ENCODE results near the gene OVOL1. TPM values are rescaled to one million over a fixed set of nuclear protein-coding genes. Genes with fewer than 3 reads are reported as not detected.

The OVOL1 gene
- total and polyA plus RNA-seq, 2 donors (not counting 1 experiment from before 2014, with no cell fraction given), result 0.15 to 0.66 TPM

- Mint-ChIP-seq H3K4me3 (no peak overlapping the region), H3K27me3 (peaks cover 16% of the 10 kb centered on the region), H3K27ac (no peak overlapping the region), H3K4me1 (peaks cover 7% of the 10 kb centered on the region), H3K9me3 (ENCODE audit: insufficient read depth) (no peaks in the 10 kb centered on the region)
- no peak overlapping the region for H3K9ac ChIP-seq (ENCODE audit: low read length)
- peaks cover 0 to 38% (median 8%) of the 10 kb centered on the region in 4 experiments for H3K27me3 ChIP-seq (replicated peaks in 1 of 4; ENCODE audit: control extremely low read depth in 1 of 4, control insufficient read depth in 3 of 4, insufficient read depth in 4 of 4, low read length in 3 of 4)
- WGBS (ENCODE audit: insufficient coverage), result 64% methylated on average over 6 of the region's 9 CpGs
- POLR2A ChIA-PET, result no interaction called here
- H4K20me1 ChIP-seq (ENCODE audit: control insufficient read depth, insufficient read depth, low read length, poor library complexity, severe bottlenecking), result no peaks in the 10 kb centered on the region
- intact Hi-C loops (cut with micrococcal nuclease), result no loop called here
- peaks cover 0 to 2% (median 0%) of the 10 kb centered on the region in 3 donors for H3K9me3 ChIP-seq (ENCODE audit: control extremely low read depth in 1 of 3, control insufficient read depth in 2 of 3, insufficient read depth in 1 of 3, low read length in 2 of 3)
- no peak for DNase-seq
- no peak overlapping the region for H3K27ac ChIP-seq (ENCODE audit: low read length in 2 of 2)
- TF ChIP-seq EZH2 (IDR thresholded peaks at IDR 0.05; ENCODE audit: borderline replicate concordance, insufficient read depth, low read depth, low read length, poor library complexity, severe bottlenecking) (no peak), CTCF (IDR thresholded peaks at IDR 0.05) (no peak)
- H3K36me3 ChIP-seq (replicated peaks in 1 of 2; ENCODE audit: control extremely low read depth in 1 of 2, control insufficient read depth in 1 of 2, extremely low read depth in 1 of 2, insufficient read depth in 2 of 2, low read length in 1 of 2), result no peaks in the 10 kb centered on the region
- no peak overlapping the region for H3K4me3 ChIP-seq (ENCODE audit: control extremely low read depth in 1 of 5, extremely low read depth in 1 of 5, insufficient read depth in 1 of 5, low read depth in 2 of 5, low read length in 4 of 5)
- H3K79me2 ChIP-seq (ENCODE audit: control insufficient read depth, insufficient read depth, low read length), result no peaks in the 10 kb centered on the region
- ATAC-seq (ENCODE audit: low read depth), result peak; percentile 17
- H3K4me1 ChIP-seq (ENCODE audit: control insufficient read depth in 2 of 2, insufficient read depth in 2 of 2, low read length in 2 of 2), result peaks cover 0 to 2% of the 10 kb centered on the region in 2 donors
- CTCF ChIA-PET, result interaction anchor here (0.8 to 1.0 kb wide), 3 partner anchors 10 to 26 kb away, joined by 3 to 6 read pairs (median 5); no protein-coding TSS in a partner anchor
- H2AFZ ChIP-seq (ENCODE audit: insufficient read depth, low read depth, low read length, poor library complexity, severe bottlenecking), result no peak overlapping the region
- H3K4me2 ChIP-seq (replicated peaks; ENCODE audit: low read depth, low read length, poor library complexity, severe bottlenecking), result no peak overlapping the region
These were observed 16.0 kb downstream of the OVOL1 start for GRCh38 chr11:65802841-65803240.

- peaks cover 0 to 32% (median 8%) of the 10 kb centered on the region in 4 experiments for H3K27me3 ChIP-seq (replicated peaks in 1 of 4; ENCODE audit: control extremely low read depth in 1 of 4, control insufficient read depth in 3 of 4, insufficient read depth in 4 of 4, low read length in 3 of 4)
- Mint-ChIP-seq H3K4me3 (no peak overlapping the region), H3K27ac (no peak overlapping the region), H3K9me3 (ENCODE audit: insufficient read depth) (no peaks in the 10 kb centered on the region), H3K4me1 (peaks cover 7% of the 10 kb centered on the region), H3K27me3 (peaks cover 12% of the 10 kb centered on the region)
- H3K27ac ChIP-seq (ENCODE audit: low read length in 2 of 2), result no peak overlapping the region
- ATAC-seq (ENCODE audit: low read depth) (no peak), DNase-seq (no peak)
- ChIA-PET POLR2A (no interaction called here), CTCF (no interaction called here)
- WGBS (ENCODE audit: insufficient coverage), result 73% methylated on average over 17 of the region's 21 CpGs
- H3K9ac ChIP-seq (ENCODE audit: low read length), result no peak overlapping the region
- H3K4me1 ChIP-seq (ENCODE audit: control insufficient read depth in 2 of 2, insufficient read depth in 2 of 2, low read length in 2 of 2), result peaks cover 0 to 2% of the 10 kb centered on the region in 2 donors
- no peaks in the 10 kb centered on the region for H4K20me1 ChIP-seq (ENCODE audit: control insufficient read depth, insufficient read depth, low read length, poor library complexity, severe bottlenecking)
- no peak overlapping the region for H3K4me2 ChIP-seq (replicated peaks; ENCODE audit: low read depth, low read length, poor library complexity, severe bottlenecking)
- no peaks in the 10 kb centered on the region for H3K79me2 ChIP-seq (ENCODE audit: control insufficient read depth, insufficient read depth, low read length)
- no peaks in the 10 kb centered on the region for H3K36me3 ChIP-seq (replicated peaks in 1 of 2; ENCODE audit: control extremely low read depth in 1 of 2, control insufficient read depth in 1 of 2, extremely low read depth in 1 of 2, insufficient read depth in 2 of 2, low read length in 1 of 2)
- intact Hi-C loops (cut with micrococcal nuclease), result no loop called here
- H3K9me3 ChIP-seq (ENCODE audit: control extremely low read depth in 1 of 3, control insufficient read depth in 2 of 3, insufficient read depth in 1 of 3, low read length in 2 of 3), result peaks cover 0 to 2% (median 0%) of the 10 kb centered on the region in 3 donors
- no peak overlapping the region for H3K4me3 ChIP-seq (ENCODE audit: control extremely low read depth in 1 of 5, extremely low read depth in 1 of 5, insufficient read depth in 1 of 5, low read depth in 2 of 5, low read length in 4 of 5)
- TF ChIP-seq CTCF (IDR thresholded peaks at IDR 0.05) (no peak), EZH2 (IDR thresholded peaks at IDR 0.05; ENCODE audit: borderline replicate concordance, insufficient read depth, low read depth, low read length, poor library complexity, severe bottlenecking) (no peak)
- H2AFZ ChIP-seq (ENCODE audit: insufficient read depth, low read depth, low read length, poor library complexity, severe bottlenecking), result no peak overlapping the region
These were observed 17.1 kb downstream of the OVOL1 start for GRCh38 chr11:65803797-65804492.
